Endothelial cell of umbilical vein (primary cell): ENCODE data around the gene THY1. TPM values are rescaled to one million over a fixed set of nuclear protein-coding genes. Genes with fewer than 3 reads are reported as not detected.

Source experiments
- BruUV-seq: library from RNA; stranded (reverse); fragments of 400-500 nt; replicated peaks from 2 replicates; lab custom pipeline; 2021; lab: Mats Ljungman, UMichigan
- CTCF ChIA-PET: fragments of 300-600, 350-600 bp; sonication (Branson Sonifier 250); formaldehyde crosslinking; loops from one replicate; lab custom pipeline; 2021; ENCODE audit warnings: antibody characterized with exemption, inconsistent platforms; lab: Charles Lee
- POLR2A ChIA-PET: fragments of 300-600, 350-600 bp; sonication (Branson Sonifier 250); formaldehyde crosslinking; loops from one replicate; lab custom pipeline; 2021; ENCODE audit warnings: antibody characterized with exemption, inconsistent platforms; lab: Charles Lee
- DNase-seq: peaks from one replicate; pipeline ENCODE4 v3.0.0-alpha.2; 2011; ENCODE audit warnings: low read depth, low spot score
- FAIRE-seq: peaks from 2 replicates; lab custom pipeline; 2011; peaks lifted over from hg19 to GRCh38; lab: Jason Lieb, UNC
- H2AFZ ChIP-seq: 2 replicates; pipeline ENCODE4 v1.6.0; 2012; ENCODE audit warnings: low read depth, low read length, control low read depth, inconsistent platforms
- H3K27ac ChIP-seq: 2 replicates; pipeline ENCODE4 v1.5.1; 2011; ENCODE audit warnings: low read depth, mild to moderate bottlenecking, control low read depth, low read length, moderate library complexity; ENCODE audit not compliant: insufficient read depth
- H3K27me3 ChIP-seq, 2 experiments: 2 replicates each; pipeline versions ENCODE4 v1.6.0 to v1.6.1; 2011; ENCODE audit warnings: low read length in 2 of 2, mixed read lengths in 1 of 2; ENCODE audit not compliant: control insufficient read depth in 2 of 2, insufficient read depth in 2 of 2
- H3K36me3 ChIP-seq, 2 experiments: 2 replicates in 1 of 2; 3 replicates in 1 of 2; pipeline ENCODE4 v1.5.1; 2011; ENCODE audit warnings: low read length in 2 of 2, mild to moderate bottlenecking in 1 of 2, moderate library complexity in 1 of 2; ENCODE audit not compliant: control insufficient read depth in 2 of 2, insufficient read depth in 2 of 2; ENCODE audit errors: extremely low read depth in 1 of 2
- H3K4me1 ChIP-seq: 3 replicates; pipeline ENCODE4 v1.5.1; 2011; ENCODE audit warnings: mild to moderate bottlenecking, low read length; ENCODE audit not compliant: control insufficient read depth, insufficient read depth; ENCODE audit errors: extremely low read depth
- H3K4me2 ChIP-seq: 2 replicates; pipeline ENCODE4 v1.6.1; 2011; ENCODE audit warnings: low read length, control low read depth, mixed read lengths; ENCODE audit not compliant: insufficient read depth
- H3K4me3 ChIP-seq, 3 experiments: fragments of 200-600 bp in 1 of 3; sonication (generic), shearing (Covaris generic) in 1 of 3; replicated peaks in 1 of 3; 2 replicates each; pipeline ENCODE4 v1.5.1; 2011 to 2016; ENCODE audit warnings: control low read depth in 3 of 3, low read length in 3 of 3, mild to moderate bottlenecking in 2 of 3, inconsistent platforms in 1 of 3, low read depth in 1 of 3, moderate library complexity in 1 of 3; ENCODE audit not compliant: insufficient read depth in 1 of 3
- H3K79me2 ChIP-seq: 2 replicates; pipeline ENCODE4 v1.6.0; 2012; ENCODE audit warnings: low read length, inconsistent platforms; ENCODE audit not compliant: control insufficient read depth, insufficient read depth
- H3K9ac ChIP-seq: replicated peaks from 2 replicates; pipeline ENCODE3; 2011; ENCODE audit warnings: low read length, control low read depth; ENCODE audit not compliant: insufficient read depth; ENCODE audit errors: extremely low read depth
- H3K9me1 ChIP-seq: replicated peaks from 3 replicates; pipeline ENCODE4 v1.6.0; 2011; ENCODE audit warnings: mild to moderate bottlenecking, low read length; ENCODE audit not compliant: control insufficient read depth, insufficient read depth; ENCODE audit errors: extremely low read depth
- H3K9me3 ChIP-seq: replicated peaks from 2 replicates; pipeline ENCODE4 v1.5.1; 2012; ENCODE audit warnings: low read length, inconsistent platforms; ENCODE audit not compliant: control insufficient read depth, insufficient read depth
- H4K20me1 ChIP-seq: replicated peaks from 2 replicates; pipeline ENCODE3; 2011; ENCODE audit warnings: mild to moderate bottlenecking, low read length; ENCODE audit not compliant: control insufficient read depth, insufficient read depth; ENCODE audit errors: extremely low read depth
- CTCF ChIP-seq, 2 donors: IDR thresholded peaks; 1 replicate in 1 of 2; 2 replicates in 1 of 2; pipeline ENCODE4 v1.5.1; 2011; ENCODE audit warnings: low read length in 2 of 2, mild to moderate bottlenecking in 2 of 2, moderate library complexity in 2 of 2, control low read depth in 1 of 2, inconsistent platforms in 1 of 2, low read depth in 1 of 2; ENCODE audit not compliant: insufficient read depth in 1 of 2; ENCODE audit errors: extremely low read depth in 1 of 2
- EZH2 ChIP-seq: IDR thresholded peaks from 2 replicates; pipeline ENCODE4 v1.6.1; 2012; ENCODE audit warnings: borderline replicate concordance, low read depth, mild to moderate bottlenecking, moderate library complexity, low read length, inconsistent platforms; ENCODE audit not compliant: severe bottlenecking
- FOS ChIP-seq: IDR thresholded peaks from 2 replicates; pipeline ENCODE4 v1.6.1; 2011; ENCODE audit warnings: mild to moderate bottlenecking, low read length, moderate library complexity, borderline replicate concordance; ENCODE audit not compliant: insufficient read depth
- GATA2 ChIP-seq: IDR thresholded peaks from 2 replicates; pipeline ENCODE4 v1.7.0; 2011; ENCODE audit warnings: low read depth, mild to moderate bottlenecking, moderate library complexity, mixed read lengths, low read length; ENCODE audit not compliant: insufficient read length, insufficient read depth
- JUN ChIP-seq: IDR thresholded peaks from 2 replicates; pipeline ENCODE4 v1.6.1; 2011; ENCODE audit warnings: borderline replicate concordance, low read depth; ENCODE audit not compliant: insufficient read length, insufficient read depth
- MAX ChIP-seq: IDR thresholded peaks from 2 replicates; pipeline ENCODE4 v1.6.1; 2011; ENCODE audit not compliant: insufficient read depth, insufficient read length
- MYC ChIP-seq: IDR thresholded peaks from one replicate; pipeline ENCODE4 v1.6.1; 2011; ENCODE audit warnings: mild to moderate bottlenecking, low read depth, low read length
- POLR2A ChIP-seq: IDR thresholded peaks from 2 replicates; pipeline ENCODE4 v1.6.1; 2012; ENCODE audit warnings: low read depth, mild to moderate bottlenecking, control low read depth, low read length
- POLR2AphosphoS5 ChIP-seq: IDR thresholded peaks from 2 replicates; pipeline ENCODE4 v1.6.1; 2012; ENCODE audit warnings: low read depth, mild to moderate bottlenecking, control low read depth, low read length, moderate library complexity; ENCODE audit not compliant: insufficient read depth
- dilution Hi-C: fragments of 300-500 bp; cut with MboI; formaldehyde crosslinking; loops from one replicate; pipeline ENCODE4 v1.15.0; 2019; ENCODE audit warnings: low sequenced_read_pairs; ENCODE audit not compliant: extremely low pct_ligation_motif_present
- intact Hi-C: fragments of 100-400 bp; cut with micrococcal nuclease; formaldehyde crosslinking; loops from one replicate; pipeline ENCODE4 v1.10.0; 2022
- polyA plus RNA-seq, 4 experiments: library from polyadenylated mRNA; depleted of rRNA in 3 of 4; stranded (reverse) in 3 of 4; unstranded in 1 of 4; fragments of >200 nt; gene quantifications; 2 replicates each; pipeline versions ENCODE4 v1.2.1 to v1.2.3, GENCODE V29; 2011 to 2012; ENCODE audit warnings: missing spikeins in 1 of 4
- total RNA-seq: library from RNA; stranded (reverse); gene quantifications from 2 replicates; pipeline ENCODE4 v1.2.3, GENCODE V29; 2021

THY1 gene
- total and polyA plus RNA-seq, 2 donors (not counting 3 experiments of a cell fraction or from before 2014, with no cell fraction given) = 0.75 to 1.4 TPM

GRCh38 chr11:119396835-119397234 is 26.1 kb downstream of the THY1 start:
- no peak for FAIRE-seq
- H3K4me1 ChIP-seq = no peaks in the 10 kb centered on the region
- H3K9me1 ChIP-seq = no peaks in the 10 kb centered on the region
- no peak overlapping the region for H3K27ac ChIP-seq
- H3K9ac ChIP-seq = no peak overlapping the region
- no peaks in the 10 kb centered on the region for H4K20me1 ChIP-seq
- POLR2A ChIA-PET = no interaction called here
- H3K9me3 ChIP-seq = no peaks in the 10 kb centered on the region
- intact Hi-C loops = no loop called here
- H3K36me3 ChIP-seq = no peaks in the 10 kb centered on the region
- H3K4me2 ChIP-seq = no peak overlapping the region
- H3K4me3 ChIP-seq = no peak overlapping the region
- BruUV-seq = no TSS peak
- peaks cover 2 to 5% of the 10 kb centered on the region in 2 experiments for H3K27me3 ChIP-seq
- CTCF ChIA-PET = no interaction called here
- no peak for DNase-seq
- no peak overlapping the region for H2AFZ ChIP-seq
- TF ChIP-seq MAX (no peak), GATA2 (no peak), EZH2 (no peak), MYC (no peak), JUN (no peak), FOS (no peak), POLR2AphosphoS5 (no peak), CTCF (IDR thresholded peaks at IDR 0.05; ENCODE audit: extremely low read depth in 1 of 2, insufficient read depth in 1 of 2, low read depth in 1 of 2, low read length in 2 of 2) (no peak), POLR2A (no peak)
- H3K79me2 ChIP-seq = no peaks in the 10 kb centered on the region
- dilution Hi-C loops = no loop called here
